NK-92 treated with Interleukin-12 subunit alpha and Interleukin-12 subunit beta, amount 100 ng/mL, for 24 hours (cell line): ENCODE results near the gene RNF7.
"Not testable (repeated sequence)": the region's sequence is repeated elsewhere in the genome, so short reads cannot be mapped to it uniquely, and the experiment has no call there.

Experiments
- DNase-seq: peaks from one replicate; lab custom pipeline; 2025; lab: John Stamatoyannopoulos, UW

Gene RNF7

GRCh38 chr3:141735770-141736465 is 2.2 kb upstream of the RNF7 start:
- no peak for DNase-seq

- no peak for DNase-seq
Observed at GRCh38 chr3:141737093-141737492, 1.0 kb upstream of the RNF7 start.

- DNase-seq = no peak
Observed at GRCh38 chr3:141737678-141738021, 448 bp upstream of the RNF7 start.

GRCh38 chr3:141738891-141739363 is 829 bp downstream of the RNF7 start:
- no peak for DNase-seq

- no peak for DNase-seq
Observed at GRCh38 chr3:141739731-141740130, 1.6 kb downstream of the RNF7 start.

GRCh38 chr3:141740349-141740748 is 2.3 kb downstream of the RNF7 start:
- DNase-seq = no peak

GRCh38 chr3:141743305-141743704 is 5.2 kb downstream of the RNF7 start:
- no peak for DNase-seq

GRCh38 chr3:141746962-141747361 is 8.9 kb downstream of the RNF7 start:
- DNase-seq = no peak

- no peak for DNase-seq
Observed at GRCh38 chr3:141753399-141753798, 15.3 kb downstream of the RNF7 start.

- no peak for DNase-seq
Observed at GRCh38 chr3:141754032-141754431, 15.9 kb downstream of the RNF7 start.

GRCh38 chr3:141762552-141762951 is 24.5 kb downstream of the RNF7 start:
- DNase-seq = not testable (repeated sequence)

GRCh38 chr3:141763088-141763750 is 25.1 kb downstream of the RNF7 start, which contains the start of gene GRK7:
Gene GRK7, plus strand, starts transcription at chr3:141763408. Its CDS starts 14,877 bp downstream, at chr3:141778285.
- DNase-seq = no peak

- no peak for DNase-seq
Observed at GRCh38 chr3:141764045-141764444, 25.9 kb downstream of the RNF7 start.

- no peak for DNase-seq
Observed at GRCh38 chr3:141764465-141764864, 26.4 kb downstream of the RNF7 start.

- no peak for DNase-seq
Observed at GRCh38 chr3:141764986-141765385, 26.9 kb downstream of the RNF7 start.

GRCh38 chr3:141767066-141767465 is 29.0 kb downstream of the RNF7 start:
- no peak for DNase-seq

GRCh38 chr3:141769221-141769894 is 31.3 kb downstream of the RNF7 start:
- DNase-seq = no peak

- no peak for DNase-seq
Observed at GRCh38 chr3:141773676-141774075, 35.6 kb downstream of the RNF7 start.

GRCh38 chr3:141776376-141776775 is 38.3 kb downstream of the RNF7 start:
- DNase-seq = no peak

GRCh38 chr3:141776885-141777284 is 38.8 kb downstream of the RNF7 start:
- DNase-seq = no peak

GRCh38 chr3:141777957-141778813 is 40.1 kb downstream of the RNF7 start:
- no peak for DNase-seq

GRCh38 chr3:141779667-141780066 is 41.6 kb downstream of the RNF7 start:
- DNase-seq = no peak
